Activated T-cell treated with anti-CD3 and anti-CD28 coated beads, Interleukin-2, amount 50 U/mL, for 4 hours (primary cell): ENCODE results near the gene SCAMP4. TPM values are rescaled to one million over a fixed set of nuclear protein-coding genes. Genes with fewer than 3 reads are reported as not detected.
"Not testable (repeated sequence)": the region's sequence is repeated elsewhere in the genome, so short reads cannot be mapped to it uniquely, and the experiment has no call there.

Experiments used
- ATAC-seq, 2 donors: fragments of 200-7000 bp; cut with Tn5 transposase; one replicate each; pipeline ENCODE4 v1.10.0; 2021
- DNase-seq: peaks from one replicate; pipeline ENCODE4 v3.0.0-alpha.2; 2020
- H3K27me3 Mint-ChIP-seq: one replicate; pipeline ENCODE4 v1.8.0; 2021; ENCODE audit warnings: low read depth, mixed read lengths
- H3K36me3 Mint-ChIP-seq: one replicate; pipeline ENCODE4 v1.8.0; 2022; ENCODE audit warnings: mixed read lengths; ENCODE audit not compliant: insufficient read depth
- H3K4me1 Mint-ChIP-seq: one replicate; pipeline ENCODE4 v1.8.0; 2021; ENCODE audit warnings: low read depth, mixed read lengths
- H3K4me3 Mint-ChIP-seq: one replicate; pipeline ENCODE4 v1.8.0; 2021; ENCODE audit warnings: mild to moderate bottlenecking, moderate library complexity, mixed read lengths
- H3K9me3 Mint-ChIP-seq: one replicate; pipeline ENCODE4 v1.8.0; 2021; ENCODE audit warnings: mixed read lengths
- total RNA-seq, 3 donors: library from RNA; stranded (reverse); gene quantifications; one replicate each; pipeline ENCODE4 v1.2.1, GENCODE V29; 2021

The SCAMP4 gene
- total RNA-seq, 3 donors from 2014 or later = 37.2 to 40.3 (median 39.4) TPM

- peak; percentile 29 to 55 for ATAC-seq
- no peaks in the 10 kb centered on the region for H3K9me3 Mint-ChIP-seq
- no peaks in the 10 kb centered on the region for H3K36me3 Mint-ChIP-seq
- H3K4me1 Mint-ChIP-seq = peaks cover 31% of the 10 kb centered on the region
- peak; percentile 58 for DNase-seq
- H3K4me3 Mint-ChIP-seq = peak overlapping the region; percentile 99
- H3K27me3 Mint-ChIP-seq = no peaks in the 10 kb centered on the region
These were observed 20.9 kb upstream of the SCAMP4 start for GRCh38 chr19:1884291-1884718.

- no peak for DNase-seq
- Mint-ChIP-seq H3K36me3 (no peaks in the 10 kb centered on the region), H3K27me3 (no peaks in the 10 kb centered on the region), H3K9me3 (no peaks in the 10 kb centered on the region), H3K4me1 (peaks cover 31% of the 10 kb centered on the region), H3K4me3 (peak overlapping the region; percentile 99)
- peak; percentile 8 to 11 for ATAC-seq
These were observed 20.4 kb upstream of the SCAMP4 start for GRCh38 chr19:1884719-1885334.

DNA sequence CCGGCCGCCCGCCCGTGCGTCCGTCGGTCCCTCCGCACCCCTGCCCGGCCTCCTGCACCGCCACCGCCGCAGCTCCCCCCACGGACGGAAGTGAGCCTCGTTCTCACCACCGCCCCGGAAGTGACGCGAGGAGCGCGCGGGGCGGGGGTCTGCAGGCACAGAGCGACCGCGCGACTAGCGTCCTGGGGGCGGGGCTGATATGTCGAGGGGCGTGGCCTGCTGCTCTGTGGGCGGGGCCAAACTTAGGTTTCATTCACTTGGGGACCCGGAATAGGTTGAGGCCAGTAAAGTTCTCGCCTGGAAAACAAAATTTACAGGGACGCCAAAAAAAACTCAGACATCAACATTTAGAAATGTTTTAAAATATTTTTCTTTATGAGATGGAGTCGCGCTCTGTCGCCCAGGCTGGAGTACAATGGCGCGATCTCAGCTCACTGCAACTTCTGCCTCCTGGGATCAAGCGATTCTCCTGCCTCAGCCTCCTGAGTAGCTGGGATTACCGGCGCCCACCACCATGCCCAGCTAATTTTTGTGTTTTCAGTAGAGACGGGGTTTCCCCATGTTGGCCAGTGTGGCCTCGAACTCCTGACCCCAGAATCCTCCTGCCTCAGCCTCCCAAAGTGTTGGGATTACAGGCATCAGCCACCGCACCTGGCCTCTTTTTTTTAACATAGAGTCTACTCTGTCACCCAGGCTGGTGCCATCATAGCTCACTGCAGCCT is 19.6 kb upstream of the SCAMP4 start, which contains the start of gene ABHD17A:
Gene ABHD17A, minus strand, starts transcription at position 99 of the 722 bp plus-strand sequence. CDS start 3,930 bp downstream, outside the sequence.
- H3K36me3 Mint-ChIP-seq, H3K9me3 Mint-ChIP-seq, H3K27me3 Mint-ChIP-seq: not testable (repeated sequence)
- Mint-ChIP-seq H3K4me3 (peak within 1 kb of the TSS; percentile 99), H3K4me1 (peaks cover 31% of the 10 kb centered on the region)
- ATAC-seq = peak; percentile 79 to 83
- DNase-seq = peak; percentile 95

DNA sequence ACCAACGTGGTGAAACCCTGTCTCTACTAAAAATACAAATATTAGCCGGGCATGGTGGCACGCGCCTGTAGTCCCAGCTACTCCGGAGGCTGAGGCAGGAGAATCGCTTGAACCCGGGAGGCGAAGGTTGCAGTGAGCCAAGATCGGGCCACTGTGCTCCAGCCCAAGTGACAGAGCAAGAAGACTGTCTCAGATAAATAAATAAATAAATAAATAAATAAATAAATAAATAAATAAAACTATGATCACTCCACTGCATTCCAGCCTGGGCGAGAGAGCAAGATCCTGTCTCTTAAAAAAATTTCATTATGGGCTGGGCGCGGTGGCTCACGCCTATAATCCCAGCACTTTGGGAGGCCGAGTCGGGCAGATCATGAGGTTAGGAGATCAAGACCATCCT is 18.8 kb upstream of the SCAMP4 start:
- not testable (repeated sequence) for H3K9me3 Mint-ChIP-seq, ATAC-seq, DNase-seq, H3K27me3 Mint-ChIP-seq, H3K36me3 Mint-ChIP-seq, H3K4me3 Mint-ChIP-seq
- peaks cover 28% of the 10 kb centered on the region for H3K4me1 Mint-ChIP-seq

- Mint-ChIP-seq H3K4me1 (peaks cover 14% of the 10 kb centered on the region), H3K4me3 (no peak overlapping the region), H3K36me3 (no peaks in the 10 kb centered on the region), H3K9me3 (no peaks in the 10 kb centered on the region), H3K27me3 (no peaks in the 10 kb centered on the region)
- DNase-seq (no peak), ATAC-seq (no peak)
These were observed 16.8 kb upstream of the SCAMP4 start for GRCh38 chr19:1888385-1888784.

DNA sequence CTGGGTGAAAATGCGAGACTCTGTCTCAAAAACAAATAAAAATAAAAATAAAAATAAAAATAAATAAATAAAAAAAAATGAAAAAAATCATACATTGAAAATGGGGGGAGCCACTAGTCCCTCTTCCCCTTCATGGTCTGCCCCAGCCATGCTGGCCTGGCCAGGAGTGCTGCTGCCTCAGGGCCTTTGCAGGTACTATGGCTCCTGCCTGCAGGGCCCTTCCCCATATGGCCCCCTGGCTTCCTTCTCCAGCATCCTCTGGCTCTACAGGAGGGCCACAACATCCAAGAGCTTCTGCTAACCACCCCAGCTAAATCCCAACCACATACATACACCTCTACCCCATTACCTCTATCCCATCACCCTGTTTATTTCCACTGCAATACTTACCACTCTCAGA is 15.3 kb upstream of the SCAMP4 start:
- DNase-seq = no peak
- no peak overlapping the region for H3K4me3 Mint-ChIP-seq
- no peak for ATAC-seq
- no peaks in the 10 kb centered on the region for H3K36me3 Mint-ChIP-seq
- no peaks in the 10 kb centered on the region for H3K9me3 Mint-ChIP-seq
- no peaks in the 10 kb centered on the region for H3K27me3 Mint-ChIP-seq
- H3K4me1 Mint-ChIP-seq = peaks cover 10% of the 10 kb centered on the region

GRCh38 chr19:1893791-1894190 is 11.4 kb upstream of the SCAMP4 start:
- no peaks in the 10 kb centered on the region for H3K27me3 Mint-ChIP-seq
- no peak for DNase-seq
- no peaks in the 10 kb centered on the region for H3K9me3 Mint-ChIP-seq
- ATAC-seq = no peak
- H3K36me3 Mint-ChIP-seq = no peaks in the 10 kb centered on the region
- H3K4me1 Mint-ChIP-seq = peaks cover 38% of the 10 kb centered on the region
- H3K4me3 Mint-ChIP-seq = peak overlapping the region; percentile 46

GRCh38 chr19:1896508-1896907 is 8.7 kb upstream of the SCAMP4 start:
- ATAC-seq = no peak
- Mint-ChIP-seq H3K9me3 (no peaks in the 10 kb centered on the region), H3K4me3 (peak overlapping the region; percentile 11), H3K27me3 (no peaks in the 10 kb centered on the region), H3K36me3 (no peaks in the 10 kb centered on the region), H3K4me1 (peaks cover 35% of the 10 kb centered on the region)
- DNase-seq = no peak

DNA sequence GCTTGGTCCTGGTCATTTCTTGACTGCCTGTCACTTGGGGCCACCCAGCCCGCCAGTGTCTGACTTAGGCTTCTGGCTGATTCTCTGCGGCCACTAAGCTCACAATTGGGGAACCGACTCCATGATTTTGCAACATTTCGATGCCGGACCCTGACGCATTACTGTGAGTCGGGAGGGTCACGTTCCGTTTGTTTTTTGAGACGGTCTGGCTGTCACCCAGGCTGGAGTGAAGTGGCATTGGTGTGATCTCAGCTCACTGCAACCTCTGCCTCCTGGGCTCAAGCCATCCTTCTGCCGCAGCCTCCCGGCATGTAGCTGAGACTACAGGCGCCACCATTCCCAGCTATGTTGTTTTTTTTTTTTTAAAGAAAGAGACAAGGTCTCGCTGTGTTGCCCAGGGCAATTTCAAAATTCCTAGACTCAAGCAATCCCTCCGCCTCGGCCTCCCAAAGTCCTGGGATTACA is 3.2 kb upstream of the SCAMP4 start:
- DNase-seq (no peak), ATAC-seq (no peak)
- Mint-ChIP-seq H3K27me3 (no peaks in the 10 kb centered on the region), H3K4me1 (peaks cover 28% of the 10 kb centered on the region), H3K9me3 (no peaks in the 10 kb centered on the region), H3K36me3 (no peaks in the 10 kb centered on the region), H3K4me3 (no peak overlapping the region)

GRCh38 chr19:1902923-1903322 is 2.3 kb upstream of the SCAMP4 start:
- Mint-ChIP-seq H3K4me3 (no peak overlapping the region), H3K4me1 (peaks cover 20% of the 10 kb centered on the region), H3K36me3 (no peaks in the 10 kb centered on the region), H3K27me3 (no peaks in the 10 kb centered on the region), H3K9me3 (no peaks in the 10 kb centered on the region)
- DNase-seq (no peak), ATAC-seq (no peak)

- H3K9me3 Mint-ChIP-seq = no peaks in the 10 kb centered on the region
- ATAC-seq (no peak), DNase-seq (no peak)
- no peaks in the 10 kb centered on the region for H3K36me3 Mint-ChIP-seq
- H3K4me3 Mint-ChIP-seq = peak overlapping the region; percentile 80
- H3K4me1 Mint-ChIP-seq = peaks cover 26% of the 10 kb centered on the region
- no peaks in the 10 kb centered on the region for H3K27me3 Mint-ChIP-seq
These were observed 414 bp upstream of the SCAMP4 start for GRCh38 chr19:1904860-1905109.

DNA sequence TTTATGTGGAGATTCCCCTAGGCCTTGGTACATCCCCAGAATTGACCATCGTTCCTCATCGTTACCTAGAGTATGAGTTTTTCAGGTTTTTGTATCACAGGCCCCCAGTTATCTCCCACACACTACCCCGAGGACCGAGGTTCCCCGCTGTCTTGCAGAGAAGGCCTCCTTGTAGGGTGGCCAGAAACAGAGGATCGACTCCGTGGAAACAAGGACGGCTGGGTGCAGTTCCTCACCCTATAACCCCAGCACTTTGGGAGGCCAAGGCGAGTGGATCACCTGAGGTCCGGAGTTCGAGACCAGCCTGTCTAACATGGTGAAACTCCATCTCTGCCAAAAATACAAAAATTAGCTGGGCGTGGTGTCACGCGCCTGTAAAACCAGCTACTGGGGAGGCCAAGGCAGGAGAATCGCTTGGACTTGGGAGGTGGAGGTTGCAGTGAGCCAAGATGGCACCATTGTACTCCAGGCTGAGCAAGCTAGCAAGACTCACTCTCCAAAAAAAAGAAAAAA is 720 bp downstream of the SCAMP4 start:
- H3K4me3 Mint-ChIP-seq = peak overlapping the region; percentile 88
- no peaks in the 10 kb centered on the region for H3K9me3 Mint-ChIP-seq
- no peaks in the 10 kb centered on the region for H3K36me3 Mint-ChIP-seq
- no peaks in the 10 kb centered on the region for H3K27me3 Mint-ChIP-seq
- DNase-seq (no peak), ATAC-seq (no peak)
- peaks cover 31% of the 10 kb centered on the region for H3K4me1 Mint-ChIP-seq

DNA sequence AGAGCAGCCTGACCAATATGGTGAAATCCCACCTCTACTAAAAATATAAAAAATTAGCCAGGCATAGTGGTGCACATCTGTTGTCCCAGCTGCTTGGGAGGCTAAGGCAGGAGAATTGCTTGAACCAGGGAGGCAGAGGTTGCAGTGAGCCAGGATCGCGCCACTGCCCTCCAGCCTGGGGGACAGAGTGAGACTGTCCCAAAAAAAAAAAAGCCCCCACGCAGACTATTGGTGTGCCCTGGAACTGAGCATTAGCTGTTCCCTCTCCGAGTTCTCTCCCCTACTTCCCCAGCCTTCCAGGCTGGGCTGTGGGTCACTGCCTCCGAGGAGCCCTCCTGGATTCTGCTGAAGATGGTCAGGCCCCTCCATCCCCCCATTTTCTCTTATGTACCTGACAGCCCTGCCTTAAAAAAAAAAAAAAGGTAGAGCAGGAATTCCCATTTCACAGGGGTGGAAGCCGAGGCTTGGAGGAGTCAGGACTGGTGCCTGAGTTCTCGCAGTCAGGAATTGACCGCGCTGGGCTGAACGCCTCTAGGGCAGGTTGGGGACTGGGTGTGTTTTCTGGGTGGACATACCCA is 1.9 kb downstream of the SCAMP4 start:
- Mint-ChIP-seq H3K36me3 (no peaks in the 10 kb centered on the region), H3K4me1 (peaks cover 31% of the 10 kb centered on the region), H3K27me3 (no peaks in the 10 kb centered on the region), H3K9me3 (no peaks in the 10 kb centered on the region), H3K4me3 (peak overlapping the region; percentile 52)
- DNase-seq (no peak), ATAC-seq (no peak)

DNA sequence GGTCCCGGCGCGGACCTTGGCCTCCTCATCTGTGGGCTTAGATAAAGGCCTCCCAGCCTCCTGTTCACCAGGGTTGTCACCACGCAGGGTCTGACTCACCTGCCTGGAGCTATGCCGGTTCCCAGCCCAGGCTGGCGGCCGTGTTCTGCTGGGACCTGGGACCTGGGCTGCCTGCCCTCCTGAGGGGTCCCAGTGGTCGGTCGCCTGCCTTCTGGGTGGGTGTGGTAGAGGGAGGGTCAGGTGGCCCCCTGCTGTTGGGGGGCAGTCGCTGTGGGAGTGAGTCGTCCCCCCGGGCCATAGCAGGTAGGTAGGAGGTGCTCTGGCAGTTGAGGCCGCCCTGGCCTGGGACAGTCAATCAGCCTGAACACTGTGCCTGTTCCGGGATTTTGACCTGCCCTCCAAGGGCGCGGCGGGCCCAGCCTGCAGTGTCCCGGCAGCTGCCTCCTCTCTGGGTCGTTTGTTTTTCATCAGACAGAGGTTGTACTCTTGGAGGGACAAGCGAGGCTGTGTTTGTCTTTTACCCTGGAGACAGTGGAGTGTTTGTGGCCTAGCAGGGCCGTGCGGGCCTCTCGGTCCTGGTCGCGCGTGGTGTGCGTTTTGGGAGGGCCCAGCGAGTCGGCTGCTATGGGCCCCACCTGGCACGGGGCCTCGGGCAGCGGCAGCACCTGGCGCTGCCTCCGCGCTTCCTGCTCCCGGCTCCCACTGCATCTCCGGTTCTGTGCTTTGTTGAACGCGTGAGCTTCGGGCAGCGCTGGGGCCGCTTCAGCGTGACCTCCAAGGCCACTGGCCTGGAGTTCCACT is 2.6 kb downstream of the SCAMP4 start:
- no peaks in the 10 kb centered on the region for H3K27me3 Mint-ChIP-seq

More for the DNA sequence above, 2.6 kb downstream of the SCAMP4 start:
- Mint-ChIP-seq H3K36me3 (no peaks in the 10 kb centered on the region), H3K9me3 (no peaks in the 10 kb centered on the region), H3K4me3 (no peak overlapping the region), H3K4me1 (peaks cover 30% of the 10 kb centered on the region)
- DNase-seq = no peak
- no peak for ATAC-seq
